ENCODE data around the gene MSI2. TPM values are rescaled to one million over a fixed set of nuclear protein-coding genes. Genes with fewer than 3 reads are reported as not detected.

Gene MSI2

DNA sequence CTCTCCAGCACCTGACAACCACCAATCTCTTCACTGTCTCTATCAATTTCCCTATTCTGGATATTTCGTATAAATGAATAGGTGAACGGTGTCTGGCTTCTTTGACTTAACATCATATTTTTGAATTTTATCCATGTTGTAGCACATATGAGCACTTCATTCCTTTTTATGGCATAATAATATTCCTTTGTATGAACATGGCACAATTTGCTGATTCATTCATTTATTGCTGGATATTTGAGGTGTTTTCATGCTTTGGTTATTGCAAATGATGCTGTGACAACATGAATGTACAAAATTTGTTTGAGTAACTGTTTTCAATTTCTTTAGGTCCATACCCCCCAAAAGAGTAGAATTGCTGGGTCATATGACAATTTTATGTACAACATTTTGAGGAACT lies 476.8 kb downstream of the MSI2 start:
- no CpG with 5 or more reads among the region's 2 CpGs for WGBS (ENCODE audit: extremely low coverage, insufficient coverage, low lambda C conversion rate)
- H3K79me2 ChIP-seq (ENCODE audit: control insufficient read depth, insufficient read depth, low read length), result no peaks in the 10 kb centered on the region
- H3K79me1 ChIP-seq (ENCODE audit: low read length), result no peaks in the 10 kb centered on the region
- no peak overlapping the region for H2BK15ac ChIP-seq (replicated peaks; ENCODE audit: low read depth)
- H3K4me3 ChIP-seq (ENCODE audit: low read length), result no peak overlapping the region
- no peak for DNase-seq
- H4K8ac ChIP-seq (ENCODE audit: low read depth, low read length), result no peak overlapping the region
- H3K18ac ChIP-seq (ENCODE audit: low read length), result no peak overlapping the region
- H2BK120ac ChIP-seq (ENCODE audit: low read depth, low read length), result no peak overlapping the region
- H3K27ac ChIP-seq (ENCODE audit: low read depth, low read length), result no peak overlapping the region
- no peak overlapping the region for H2AK5ac ChIP-seq (ENCODE audit: low read length)
- H3K4me1 ChIP-seq (ENCODE audit: control insufficient read depth, low read depth, low read length), result no peaks in the 10 kb centered on the region
- no peak overlapping the region for H3K23ac ChIP-seq (ENCODE audit: low read length)
- no peaks in the 10 kb centered on the region for H3K36me3 ChIP-seq (ENCODE audit: control insufficient read depth, insufficient read depth, low read length)
- H3K4me2 ChIP-seq (ENCODE audit: low read length), result no peak overlapping the region
- H3K27me3 ChIP-seq (ENCODE audit: insufficient read depth, low read length, poor library complexity), result no peaks in the 10 kb centered on the region
- no peak overlapping the region for H3K9ac ChIP-seq (ENCODE audit: low read length)
- no peak overlapping the region for H3K4ac ChIP-seq (ENCODE audit: low read depth, low read length)
- H4K5ac ChIP-seq (ENCODE audit: low read length), result no peak overlapping the region
- H2BK5ac ChIP-seq (ENCODE audit: low read length), result no peak overlapping the region
- H3K56ac ChIP-seq (ENCODE audit: low read length), result no peak overlapping the region

Small RNA genes lying within 50 kb of the gene (small RNA-seq; reads per million reads assigned to genes)
- gene RN7SL449P (ENCODE audit: insufficient read depth), result not detected
- gene RNU7-134P (ENCODE audit: insufficient read depth), result not detected
